GM19467 (cell line): ENCODE measurements around the gene APBA2.

Source experiments
- ATAC-seq: cut with Tn5 transposase; IDR thresholded peaks from one replicate; pipeline ENCODE4 v1.9.1; 2021; ENCODE audit warnings: mild to moderate bottlenecking, moderate library complexity; ENCODE audit not compliant: unreplicated experiment

APBA2 gene

DNA sequence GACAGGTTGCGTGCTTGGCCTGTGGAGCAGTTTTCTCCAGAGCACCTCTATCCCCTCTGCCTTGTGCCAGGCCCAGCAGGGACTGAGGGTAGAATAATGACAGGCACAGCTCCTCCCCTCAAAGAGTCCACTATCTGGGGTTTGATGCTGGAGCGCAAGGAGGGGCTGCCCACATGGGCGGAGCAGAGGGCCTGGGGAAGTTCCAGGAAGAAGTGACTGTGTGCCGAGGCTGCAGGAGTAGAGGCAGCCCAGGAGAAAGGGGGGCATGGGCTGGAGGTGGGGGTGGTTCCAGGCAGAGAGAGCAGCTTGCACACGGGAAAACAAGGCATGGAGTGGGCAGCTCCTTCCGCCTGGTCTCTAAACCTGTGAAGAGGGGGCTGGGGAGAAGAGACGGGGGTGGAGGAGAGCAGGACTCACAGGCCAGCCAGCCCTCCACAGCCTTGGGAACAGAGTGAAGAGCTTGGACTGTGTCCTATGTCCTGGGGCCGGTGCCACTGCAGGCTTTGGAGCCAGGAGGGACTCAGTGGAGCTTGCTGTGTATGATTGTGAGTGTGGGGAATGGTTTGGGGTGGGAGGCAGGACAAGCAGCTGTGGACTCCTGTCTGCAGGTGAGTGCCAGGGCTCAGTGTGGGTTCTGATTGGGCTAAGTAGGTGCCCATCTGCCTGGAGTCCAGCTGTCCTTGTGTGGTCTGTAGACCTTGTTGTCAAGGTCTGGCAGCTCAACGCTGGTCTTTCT is 48.1 kb downstream of the APBA2 start:
- ATAC-seq: no peak

- no peak for ATAC-seq
These were observed 48.9 kb downstream of the APBA2 start for GRCh38 chr15:28934645-28935044.

DNA sequence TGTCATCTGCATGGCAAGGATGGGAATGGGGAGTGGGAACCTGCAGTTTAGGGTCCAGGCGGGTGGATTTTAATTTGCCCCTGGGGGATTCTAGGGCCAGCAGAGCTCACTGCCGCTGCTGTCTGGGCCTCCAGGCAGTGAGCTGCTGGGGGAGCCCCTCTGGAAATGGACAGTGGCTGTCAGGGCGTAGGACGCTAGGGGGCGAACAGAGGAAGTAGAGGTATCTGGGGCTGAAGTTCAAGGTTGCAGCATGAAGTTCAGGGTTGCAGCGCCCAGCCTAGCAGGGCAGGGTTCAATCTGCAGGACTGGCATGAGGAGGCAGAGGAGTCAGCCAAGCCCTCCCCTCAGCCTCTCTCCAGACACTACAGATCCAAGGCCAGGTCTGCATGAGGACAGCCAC is 49.5 kb downstream of the APBA2 start:
- no peak for ATAC-seq

DNA sequence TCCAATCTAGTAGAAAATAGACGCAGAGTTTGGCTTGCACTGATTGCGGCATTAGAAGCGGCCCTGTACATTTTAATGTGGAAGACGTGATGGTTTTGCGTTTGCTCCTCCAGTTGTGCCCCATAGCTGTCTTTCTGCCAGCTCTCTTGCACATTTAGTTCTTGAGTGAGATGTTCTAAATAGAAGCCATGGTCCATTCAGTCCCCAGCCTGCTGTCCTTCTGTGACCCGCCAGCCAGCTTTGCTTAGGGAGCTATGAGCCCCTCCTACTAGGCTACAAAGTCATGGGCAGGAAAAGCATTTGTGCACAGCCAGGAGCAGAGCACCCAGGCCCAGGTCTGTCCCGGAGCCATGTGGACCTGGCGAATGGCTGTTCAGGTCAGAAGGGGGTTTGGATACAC is 50.3 kb downstream of the APBA2 start:
- no peak for ATAC-seq

- ATAC-seq: no peak
These were observed 50.7 kb downstream of the APBA2 start for GRCh38 chr15:28936481-28936881.

GRCh38 chr15:28937271-28937670 is 51.5 kb downstream of the APBA2 start:
- no peak for ATAC-seq

- ATAC-seq: no peak
These were observed 56.3 kb downstream of the APBA2 start for GRCh38 chr15:28942046-28942445.

DNA sequence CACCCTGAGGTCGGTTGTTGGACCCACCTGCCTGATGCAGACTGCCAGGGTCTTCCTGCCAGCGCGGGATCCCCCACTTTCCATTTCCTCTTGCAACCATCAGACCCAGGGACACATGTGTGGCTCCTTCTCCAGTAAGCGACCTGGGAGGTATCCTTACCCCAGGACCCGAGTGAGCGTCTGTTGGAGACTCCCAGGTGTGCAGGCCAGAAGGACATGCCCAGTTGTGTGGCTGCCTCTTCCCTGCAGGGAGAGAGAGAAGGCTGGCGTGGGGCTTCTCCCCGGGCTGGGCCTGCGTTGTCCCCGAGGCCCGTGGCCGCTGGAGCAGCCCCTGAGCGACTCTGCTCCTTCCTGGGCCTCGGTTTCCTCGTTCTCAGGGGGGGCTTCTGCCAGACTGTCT is 56.8 kb downstream of the APBA2 start:
- no peak for ATAC-seq

DNA sequence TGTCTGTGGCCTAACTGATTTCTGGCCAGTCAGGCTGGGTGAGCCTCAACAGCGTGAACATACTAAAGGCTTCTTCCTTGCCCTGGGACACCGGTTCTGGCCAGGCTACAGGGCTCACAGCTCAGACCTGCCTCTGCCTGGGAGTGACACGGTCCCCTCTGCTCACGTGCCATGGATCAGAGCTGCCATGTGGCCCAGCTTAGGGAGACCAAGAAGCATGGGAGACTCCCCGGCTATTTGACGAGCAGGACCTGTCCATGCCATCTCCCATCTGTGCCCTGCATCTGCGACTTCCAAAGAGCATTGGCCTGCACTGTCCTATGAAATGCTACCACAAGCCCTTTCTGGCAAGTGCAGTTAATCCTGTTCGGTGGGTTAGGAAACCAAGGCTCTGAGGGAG is 57.4 kb downstream of the APBA2 start:
- ATAC-seq: no peak

- no peak for ATAC-seq
These were observed 57.9 kb downstream of the APBA2 start for GRCh38 chr15:28943611-28944230.

DNA sequence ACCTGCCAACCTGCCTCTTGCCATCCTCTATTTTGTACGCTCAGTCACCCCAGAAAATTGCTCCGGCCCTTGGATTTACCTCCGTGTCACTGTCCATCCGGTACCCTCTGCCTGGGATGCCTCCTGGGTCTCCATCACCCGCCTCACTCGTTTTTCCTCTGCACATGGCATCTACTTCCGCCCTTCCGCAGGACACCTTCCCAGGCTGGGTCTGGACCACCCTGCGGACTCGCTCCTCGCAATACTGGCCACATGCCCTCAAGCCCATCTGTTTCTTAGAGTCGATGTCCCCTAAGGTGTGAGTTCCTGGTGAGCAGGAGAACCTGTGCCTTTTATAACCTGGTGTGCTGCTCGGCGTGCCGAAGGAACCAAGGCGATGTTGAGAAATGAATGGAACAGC is 58.5 kb downstream of the APBA2 start:
- no peak for ATAC-seq

DNA sequence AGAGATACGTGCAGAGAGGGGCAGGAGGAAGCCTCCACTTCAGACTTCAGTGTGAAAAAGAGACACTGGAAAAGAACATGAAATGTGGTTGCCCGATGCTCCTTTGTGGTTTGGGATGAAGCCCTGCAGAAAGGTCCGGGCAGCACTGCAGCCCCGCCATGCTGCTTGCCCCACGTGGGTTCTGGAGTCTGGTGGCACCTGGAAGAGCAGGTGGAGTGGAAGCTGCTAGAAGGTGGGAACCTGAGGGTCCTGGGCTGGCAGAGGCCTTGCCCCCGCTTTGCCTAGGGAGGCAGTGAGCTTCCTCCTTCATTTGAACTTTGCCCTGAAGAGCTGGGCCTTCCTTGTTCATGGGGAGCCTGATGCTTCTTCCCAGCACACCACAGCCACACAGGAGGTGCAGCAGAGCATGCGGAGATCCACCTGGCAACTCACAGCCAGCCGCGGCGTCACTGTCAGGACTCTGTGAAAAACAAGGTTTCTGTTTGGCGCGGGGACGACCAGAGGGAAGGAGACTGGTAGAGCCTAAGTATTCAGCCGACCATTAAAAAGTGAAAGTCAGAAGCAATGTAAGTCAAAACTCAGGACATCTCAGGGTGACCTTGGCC is 59.0 kb downstream of the APBA2 start:
- ATAC-seq: no peak

DNA sequence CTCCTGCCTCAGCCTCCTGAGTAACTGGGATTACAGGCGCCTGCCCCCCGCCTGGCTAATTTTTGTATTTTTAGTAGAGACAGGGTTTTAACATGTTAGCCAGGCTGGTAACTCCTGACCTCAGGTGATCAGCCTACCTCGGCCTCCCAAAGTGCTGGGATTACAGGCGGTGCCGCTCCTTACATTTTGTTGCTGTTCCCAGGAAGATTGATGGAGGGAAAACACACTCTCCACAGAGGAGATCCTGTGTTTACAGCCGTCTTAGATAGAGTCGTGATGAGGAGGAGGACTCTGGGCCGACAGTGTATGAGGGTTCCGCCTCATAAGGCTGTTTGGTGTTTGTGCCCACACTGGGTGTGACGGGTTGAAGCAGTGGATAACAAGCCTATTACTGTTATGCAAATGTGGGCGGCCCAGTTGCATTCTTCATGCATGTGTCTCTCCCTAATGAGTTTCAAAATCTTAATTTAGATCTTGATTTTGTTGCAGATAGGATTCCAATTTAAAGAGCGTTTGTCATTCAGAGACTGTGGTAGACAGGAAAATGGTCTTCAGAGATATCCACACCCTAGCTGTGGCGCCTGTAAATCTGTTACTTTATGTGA is 60.0 kb downstream of the APBA2 start:
- ATAC-seq: no peak

- no peak for ATAC-seq
These were observed 61.0 kb downstream of the APBA2 start for GRCh38 chr15:28946803-28947202.

DNA sequence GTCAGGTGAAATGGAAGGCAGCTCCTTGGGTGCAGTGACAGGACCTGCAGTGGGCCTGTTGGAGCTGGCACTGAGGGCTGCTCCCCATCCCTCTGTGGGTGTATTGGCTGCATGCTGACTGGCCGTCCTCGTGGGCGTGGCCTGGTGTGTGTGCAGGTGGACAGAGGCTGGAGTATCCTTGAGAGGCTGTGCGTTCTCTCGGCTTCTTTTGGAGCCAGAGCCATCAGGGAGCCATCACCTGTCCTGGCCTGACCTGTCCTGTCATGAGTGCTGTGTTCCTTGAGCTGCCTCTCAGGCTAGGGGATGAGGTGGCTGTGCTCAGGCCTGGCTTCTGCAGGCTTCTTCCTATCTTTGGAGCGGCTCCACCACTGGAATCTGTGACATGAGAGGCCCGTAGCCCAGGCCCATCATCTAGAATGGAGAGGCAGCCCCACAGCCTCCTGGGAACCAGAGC is 61.5 kb downstream of the APBA2 start:
- no peak for ATAC-seq

DNA sequence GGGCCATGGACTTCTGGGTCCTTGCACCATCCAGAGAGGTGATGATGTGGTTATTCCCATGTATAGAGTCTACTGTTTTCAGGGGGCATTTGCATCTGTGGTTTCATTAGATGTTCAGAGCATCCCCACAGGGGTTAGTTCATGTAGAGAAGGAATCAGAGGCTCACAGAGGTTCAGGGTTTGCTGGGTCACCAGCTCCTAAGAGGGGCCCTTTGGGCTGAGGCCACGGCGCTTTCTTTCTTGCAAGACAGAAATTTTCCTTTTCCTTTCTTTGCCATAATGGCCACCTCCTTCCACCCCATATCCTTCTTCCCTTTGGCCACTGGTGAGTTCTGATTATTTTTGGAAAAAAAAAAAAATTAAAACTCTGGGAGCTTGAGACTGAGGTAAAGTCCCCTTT is 62.3 kb downstream of the APBA2 start:
- no peak for ATAC-seq

DNA sequence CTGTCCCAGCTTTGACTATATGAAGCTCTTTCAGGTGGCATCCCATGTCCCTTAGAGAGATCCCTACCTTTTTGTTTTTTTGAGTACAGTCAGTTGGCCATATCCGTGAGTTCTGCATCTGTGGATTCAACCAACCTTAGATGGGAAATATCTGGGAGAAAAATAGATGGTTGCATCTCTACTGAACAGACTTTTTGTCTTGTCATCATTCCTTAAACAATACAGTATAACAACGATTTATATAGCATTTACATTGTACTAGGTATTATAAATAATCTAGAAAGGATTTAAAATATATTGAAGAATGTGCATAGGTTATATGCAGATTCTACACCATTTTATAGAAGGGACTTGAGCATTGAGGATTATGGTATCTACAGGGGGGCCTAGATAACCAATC is 65.1 kb downstream of the APBA2 start:
- ATAC-seq: no peak

DNA sequence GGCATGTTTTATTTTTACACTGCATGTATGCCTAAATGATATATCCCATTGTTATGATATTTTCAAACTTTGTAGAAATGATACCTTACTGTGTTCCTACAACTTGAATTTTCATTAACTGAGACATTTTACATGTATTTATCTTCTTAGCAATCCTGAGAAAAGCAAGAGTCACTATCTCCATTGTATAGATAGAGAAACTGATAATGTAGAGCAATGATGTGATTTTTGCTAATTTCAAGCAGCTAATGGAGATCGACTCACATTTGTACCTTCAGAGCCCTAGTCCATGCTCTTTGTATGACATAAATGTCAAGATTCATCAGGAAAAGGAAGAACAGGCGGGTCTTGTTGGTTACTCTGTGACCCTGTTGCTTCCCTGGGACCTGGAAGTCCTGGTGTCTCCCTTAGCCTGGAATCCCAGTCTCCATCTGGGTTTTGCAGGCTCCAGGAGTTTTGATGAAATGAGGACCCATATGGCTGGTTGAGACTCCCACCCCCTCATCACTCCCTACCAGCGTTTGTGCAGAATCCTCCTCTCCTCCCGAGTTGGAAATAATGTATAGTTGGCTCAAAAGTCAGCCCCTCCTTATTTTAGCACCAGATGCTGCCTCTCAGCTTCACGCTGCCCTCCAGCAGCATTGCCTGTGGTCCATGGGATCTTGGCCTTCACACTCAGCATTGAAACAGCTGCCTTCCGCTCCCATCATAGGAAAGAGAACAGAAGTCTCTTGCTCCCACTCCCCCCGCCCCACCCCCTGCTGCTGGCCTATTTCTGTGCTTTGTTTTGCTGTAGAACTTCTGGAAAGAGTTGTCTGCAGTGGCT is 67.1 kb downstream of the APBA2 start:
- no peak for ATAC-seq

DNA sequence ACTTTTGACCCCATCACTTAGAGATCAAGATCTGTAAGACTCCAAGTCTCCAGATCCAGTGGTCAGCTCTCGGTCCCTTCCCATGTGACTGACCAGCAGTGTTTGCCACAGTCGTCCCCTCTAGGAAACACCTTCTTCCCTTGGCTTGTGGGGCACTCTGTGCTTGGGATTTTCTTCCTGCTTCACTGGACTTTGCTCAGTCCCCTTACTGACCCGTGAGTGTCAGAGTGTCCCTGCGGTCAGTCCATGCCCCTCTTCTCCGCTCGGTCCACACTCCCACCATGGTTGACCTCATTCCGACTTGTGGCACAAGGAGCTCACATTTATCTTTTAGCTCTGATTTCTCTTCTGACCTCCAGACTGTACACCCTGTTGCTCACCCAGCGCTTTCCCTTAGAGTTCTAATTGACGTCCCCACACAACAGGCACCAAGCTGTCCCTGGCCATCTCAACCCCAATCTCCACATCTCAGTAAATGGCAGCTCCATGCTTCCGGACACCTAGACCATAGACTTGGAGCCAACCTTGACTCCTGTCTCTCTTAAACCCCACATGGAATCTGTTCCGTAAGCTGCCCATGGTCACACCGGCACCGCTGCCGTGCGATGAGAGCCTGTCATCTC is 67.9 kb downstream of the APBA2 start:
- no peak for ATAC-seq

- no peak for ATAC-seq
These were observed 68.8 kb downstream of the APBA2 start for GRCh38 chr15:28954466-28955159.
